Kidney (tissue), 14 donors: ENCODE measurements around the gene PRKG2. TPM values are rescaled to one million over a fixed set of nuclear protein-coding genes. Genes with fewer than 3 reads are reported as not detected.

ENCODE experiments used
- DNase-seq, 5 donors: peaks; one replicate each; pipeline ENCODE4 v3.0.0-alpha.2; 2013 to 2020
- FAIRE-seq: peaks from 2 replicates; lab custom pipeline; 2012; peaks lifted over from hg19 to GRCh38; lab: Jason Lieb, UNC
- H3K27ac ChIP-seq, 2 donors: one replicate each; pipeline ENCODE4 v1.7.0; 2013; ENCODE audit warnings: low read depth in 2 of 2, low read length in 2 of 2, inconsistent platforms in 1 of 2
- H3K27me3 ChIP-seq: one replicate; pipeline ENCODE4 v1.7.1; 2013; ENCODE audit warnings: low read length, inconsistent platforms; ENCODE audit not compliant: control insufficient read depth, insufficient read depth
- H3K36me3 ChIP-seq, 3 donors: one replicate each; pipeline versions ENCODE4 v1.7.0 to v1.7.1; 2013; ENCODE audit warnings: low read length in 3 of 3, control low read depth in 1 of 3, inconsistent platforms in 1 of 3; ENCODE audit not compliant: insufficient read depth in 3 of 3, control insufficient read depth in 2 of 3
- H3K4me1 ChIP-seq, 3 donors: one replicate each; pipeline versions ENCODE4 v1.7.0 to v1.7.1; 2013; ENCODE audit warnings: low read length in 3 of 3, inconsistent platforms in 1 of 3, low read depth in 1 of 3; ENCODE audit not compliant: control insufficient read depth in 2 of 3, insufficient read depth in 2 of 3
- H3K4me3 ChIP-seq, 3 donors: one replicate each; pipeline versions ENCODE4 v1.7.0 to v1.8.1; 2013; ENCODE audit warnings: low read length in 3 of 3, control low read depth in 1 of 3, inconsistent platforms in 1 of 3
- H3K9ac ChIP-seq, 3 donors: one replicate each; pipeline versions ENCODE4 v1.7.0 to v1.7.1; 2013; ENCODE audit warnings: low read length in 3 of 3, control low read depth in 1 of 3, inconsistent platforms in 1 of 3
- H3K9me3 ChIP-seq, 3 donors: one replicate each; pipeline versions ENCODE4 v1.7.0 to v1.7.1; 2013; ENCODE audit warnings: low read length in 3 of 3, control low read depth in 1 of 3, inconsistent platforms in 1 of 3; ENCODE audit not compliant: control insufficient read depth in 2 of 3, insufficient read depth in 1 of 3
- intact Hi-C: fragments of 100-400 bp; cut with DNase I; formaldehyde crosslinking; loops from one replicate; pipeline ENCODE4 v1.11.1; 2022
- polyA plus RNA-seq: library from polyadenylated mRNA; stranded (reverse); fragments of 350-450 nt; fragmentation: Illumina TruSeq; extraction: RNeasy Lipid Tissue Mini Kit (QIAGEN cat#74804); gene quantifications from one replicate; pipeline ENCODE4 v1.2.3, GENCODE V29; 2014; ENCODE audit warnings: low read depth, low replicate concordance; ENCODE audit not compliant: insufficient read depth
- total RNA-seq: library from RNA; stranded (reverse); fragmentation: NEBNext Ultra II Directional; extraction: Animal tissue kit (Norgen Biotek cat#: 25700); gene quantifications from one replicate; pipeline ENCODE4 v1.2.1, GENCODE V29; 2021
- TF ChIP-seq, protein P1 (sequence below): IDR thresholded peaks from 3 replicates; pipeline ENCODE4 v1.5.1; 2012; ENCODE audit warnings: mild to moderate bottlenecking, moderate library complexity, borderline replicate concordance; ENCODE audit not compliant: insufficient read depth; ENCODE audit errors: extremely low read depth
- donor health status: control.
- donor health status: control.
- donor health status: control.
- donor health status: control.
- donor health status: control.
- donor health status: DM: yes; HTN: yes; CAD: no.
- donor health status: Normal renal cell carcinoma (clear cell type).

Gene PRKG2
- total and polyA plus RNA-seq, 2 donors from 2014 or later = 0.54 to 1.4 TPM

DNA sequence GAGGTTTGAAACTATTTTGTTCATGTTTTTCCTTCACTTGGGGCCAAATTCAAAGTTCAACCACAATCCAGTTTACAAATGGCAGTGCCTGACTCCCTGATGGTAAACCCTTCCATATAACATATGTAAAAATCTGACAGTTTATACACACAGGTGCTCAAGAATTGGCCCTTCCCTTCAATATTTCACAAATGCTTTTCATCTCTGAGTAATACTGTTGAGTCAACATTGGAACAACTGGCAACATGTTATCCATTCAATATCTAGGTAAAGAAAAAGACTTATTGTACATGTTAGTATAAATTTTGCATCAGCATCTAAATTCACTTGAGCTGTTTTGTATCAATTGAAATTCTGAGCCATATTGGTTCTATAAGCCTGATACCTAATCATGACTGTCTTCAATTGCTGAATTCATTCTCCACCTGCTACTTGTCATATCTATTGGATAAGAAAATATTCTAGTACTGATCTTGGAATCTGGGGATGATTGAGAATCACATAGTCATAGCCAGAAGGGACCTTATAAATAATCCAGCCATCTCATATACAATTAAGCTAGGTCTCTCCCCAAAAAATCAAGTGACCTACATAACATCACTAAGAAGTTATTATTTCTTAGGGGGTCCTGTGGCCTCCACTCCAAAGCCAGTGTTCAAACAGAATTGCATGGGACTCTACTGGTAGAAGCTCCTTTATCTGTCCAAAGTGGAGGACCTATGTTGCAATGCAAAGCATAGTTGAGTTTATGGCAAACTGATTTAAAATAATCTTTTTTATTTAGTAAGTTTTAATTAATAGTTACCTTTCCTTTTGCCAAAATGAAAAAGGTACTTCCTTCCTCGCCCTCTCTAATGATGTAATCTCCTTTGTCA, 61.9 kb downstream of the PRKG2 start:
- no peak overlapping the region for H3K27ac ChIP-seq
- FAIRE-seq (no peak), DNase-seq (no peak)
- intact Hi-C loops = no loop called here
- H3K4me3 ChIP-seq = no peak overlapping the region
- H3K9ac ChIP-seq = no peak overlapping the region
- H3K36me3 ChIP-seq = no peaks in the 10 kb centered on the region
- no peaks in the 10 kb centered on the region for H3K27me3 ChIP-seq
- no peaks in the 10 kb centered on the region for H3K9me3 ChIP-seq
- TF ChIP-seq, protein P1, sequence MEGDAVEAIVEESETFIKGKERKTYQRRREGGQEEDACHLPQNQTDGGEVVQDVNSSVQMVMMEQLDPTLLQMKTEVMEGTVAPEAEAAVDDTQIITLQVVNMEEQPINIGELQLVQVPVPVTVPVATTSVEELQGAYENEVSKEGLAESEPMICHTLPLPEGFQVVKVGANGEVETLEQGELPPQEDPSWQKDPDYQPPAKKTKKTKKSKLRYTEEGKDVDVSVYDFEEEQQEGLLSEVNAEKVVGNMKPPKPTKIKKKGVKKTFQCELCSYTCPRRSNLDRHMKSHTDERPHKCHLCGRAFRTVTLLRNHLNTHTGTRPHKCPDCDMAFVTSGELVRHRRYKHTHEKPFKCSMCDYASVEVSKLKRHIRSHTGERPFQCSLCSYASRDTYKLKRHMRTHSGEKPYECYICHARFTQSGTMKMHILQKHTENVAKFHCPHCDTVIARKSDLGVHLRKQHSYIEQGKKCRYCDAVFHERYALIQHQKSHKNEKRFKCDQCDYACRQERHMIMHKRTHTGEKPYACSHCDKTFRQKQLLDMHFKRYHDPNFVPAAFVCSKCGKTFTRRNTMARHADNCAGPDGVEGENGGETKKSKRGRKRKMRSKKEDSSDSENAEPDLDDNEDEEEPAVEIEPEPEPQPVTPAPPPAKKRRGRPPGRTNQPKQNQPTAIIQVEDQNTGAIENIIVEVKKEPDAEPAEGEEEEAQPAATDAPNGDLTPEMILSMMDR = no peak
- no peaks in the 10 kb centered on the region for H3K4me1 ChIP-seq

DNA sequence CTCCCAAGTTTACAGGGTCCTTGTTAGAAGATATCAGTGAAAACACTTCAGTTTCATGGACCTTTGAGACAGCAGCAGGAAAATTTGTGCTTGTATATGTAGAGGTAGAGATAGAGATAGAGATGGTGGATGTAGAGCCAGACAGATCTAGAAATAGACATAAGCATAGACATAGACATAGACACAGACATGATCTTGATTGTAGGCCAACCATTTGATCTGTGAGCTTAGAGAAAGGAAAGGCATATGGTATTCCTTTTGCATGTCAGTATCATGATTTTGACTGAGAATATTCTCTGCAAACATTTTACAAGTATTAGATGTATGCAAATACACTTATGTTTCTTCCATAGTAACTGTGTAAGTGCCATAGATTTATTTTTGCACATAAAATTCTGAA, 65.0 kb downstream of the PRKG2 start:
- TF ChIP-seq, protein P1 = no peak
- no peak for FAIRE-seq
- Histone ChIP-seq H3K9me3 (no peaks in the 10 kb centered on the region), H3K4me1 (no peaks in the 10 kb centered on the region), H3K27ac (no peak overlapping the region), H3K27me3 (no peaks in the 10 kb centered on the region), H3K9ac (no peak overlapping the region), H3K4me3 (no peak overlapping the region), H3K36me3 (no peaks in the 10 kb centered on the region)
- intact Hi-C loops = no loop called here
- DNase-seq = no peak

DNA sequence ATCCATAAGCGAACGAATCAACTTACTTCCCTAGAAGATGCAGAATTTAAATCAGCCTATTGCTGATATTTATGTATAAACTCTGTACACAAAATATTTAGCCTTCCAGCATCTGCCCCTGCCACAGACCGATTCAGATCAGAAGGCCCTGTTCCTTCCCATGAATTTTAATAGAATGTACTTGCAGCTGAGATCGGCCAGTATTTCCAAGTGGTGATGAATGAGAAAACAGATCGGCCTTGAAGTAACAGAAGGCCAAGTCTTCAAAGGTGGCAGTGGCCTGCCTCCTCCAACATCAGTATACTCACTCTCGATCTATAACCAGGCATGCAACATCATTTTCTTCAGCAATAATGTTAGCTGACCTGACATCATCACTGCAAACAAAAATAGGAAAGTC, 66.4 kb downstream of the PRKG2 start:
- H3K27ac ChIP-seq = no peak overlapping the region
- H3K27me3 ChIP-seq = no peaks in the 10 kb centered on the region
- no peaks in the 10 kb centered on the region for H3K9me3 ChIP-seq
- no peaks in the 10 kb centered on the region for H3K36me3 ChIP-seq
- no peak overlapping the region for H3K4me3 ChIP-seq
- DNase-seq (no peak), FAIRE-seq (no peak)
- TF ChIP-seq, protein P1 = no peak
- H3K4me1 ChIP-seq = no peaks in the 10 kb centered on the region
- no peak overlapping the region for H3K9ac ChIP-seq
- intact Hi-C loops = no loop called here

DNA sequence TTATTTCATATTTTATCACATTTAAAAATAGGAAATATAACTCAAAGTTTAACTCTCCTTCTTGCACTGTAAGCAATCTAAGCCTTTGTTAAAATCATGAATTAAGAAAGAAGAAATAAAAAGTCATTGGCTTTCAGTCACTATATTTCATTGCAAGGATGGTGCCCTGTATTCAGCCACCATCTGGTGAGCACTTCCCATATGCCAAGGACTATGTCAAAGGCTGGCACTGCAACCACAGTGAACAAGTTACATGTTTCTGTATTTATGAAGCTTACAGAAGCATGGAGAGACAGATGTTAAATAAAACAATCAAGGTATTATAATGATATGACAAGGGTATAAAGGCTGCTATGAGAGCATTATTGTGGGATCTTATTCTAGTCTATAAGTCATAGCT, 68.6 kb downstream of the PRKG2 start:
- Histone ChIP-seq H3K4me3 (no peak overlapping the region), H3K9ac (no peak overlapping the region), H3K4me1 (no peaks in the 10 kb centered on the region), H3K27ac (no peak overlapping the region), H3K9me3 (no peaks in the 10 kb centered on the region), H3K36me3 (no peaks in the 10 kb centered on the region), H3K27me3 (no peaks in the 10 kb centered on the region)
- DNase-seq (no peak), FAIRE-seq (no peak)
- intact Hi-C loops = no loop called here
- TF ChIP-seq, protein P1 = no peak
